KBM-7 (cell line): ENCODE data around the gene TMEM45A.
A peak's percentile ranks its signal among the peaks of the same experiment; 100 is the strongest.

Source experiments
- DNase-seq: peaks from one replicate; pipeline ENCODE4 v3.0.0-alpha.2; 2015
- in situ Hi-C: fragments of 300-500 bp; cut with MboI; formaldehyde crosslinking; loops from 2 replicates; pipeline ENCODE4 v1.14.3; 2020; ENCODE audit warnings: low sequenced_read_pairs, low pct_unique_long_range_greater_than_20kb, mixed read lengths

Gene TMEM45A

DNA sequence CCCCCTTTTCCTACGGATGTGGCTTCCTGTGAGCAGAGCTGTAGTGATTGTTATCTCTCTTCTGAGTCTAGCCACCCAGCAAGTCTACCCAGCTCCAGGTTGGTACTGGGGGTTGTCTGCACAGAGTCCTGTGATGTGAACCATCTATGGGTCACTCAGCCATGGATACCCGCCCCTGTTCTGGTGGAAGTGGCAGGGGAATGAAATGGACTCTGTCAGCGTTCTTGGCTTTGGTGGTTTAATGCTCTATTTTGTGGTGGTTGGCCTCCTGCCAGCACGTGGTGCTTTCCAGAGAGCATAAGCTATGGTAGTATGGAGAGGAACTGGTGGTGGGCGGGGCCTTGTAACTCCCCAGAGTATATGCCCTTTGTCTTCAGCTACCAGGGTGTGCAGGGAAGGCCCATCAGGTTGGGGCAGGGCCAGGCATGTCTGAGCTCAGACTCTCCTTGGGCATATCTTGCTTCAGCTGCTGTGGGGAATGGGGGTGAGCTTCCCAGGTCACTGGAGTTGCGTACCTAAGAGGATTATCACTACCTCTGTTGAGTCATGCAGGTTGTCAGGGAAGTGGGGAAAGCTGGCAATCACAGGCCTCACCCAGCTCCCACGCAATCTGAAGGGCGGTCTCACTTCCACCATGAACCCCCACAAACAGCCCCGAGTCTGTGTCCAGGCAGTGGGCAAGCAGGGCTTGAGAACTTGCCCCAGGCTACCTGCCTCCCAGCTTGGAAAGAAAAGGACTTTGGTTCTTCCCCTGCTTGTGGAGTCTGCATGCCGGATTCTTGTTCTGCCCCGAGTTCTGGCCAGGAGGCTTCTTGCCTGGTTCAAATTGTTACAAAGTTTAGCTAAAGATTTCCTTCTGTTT lies 108.0 kb downstream of the TMEM45A start:
- in situ Hi-C loops = no loop called here
- peak; percentile 44 for DNase-seq

DNA sequence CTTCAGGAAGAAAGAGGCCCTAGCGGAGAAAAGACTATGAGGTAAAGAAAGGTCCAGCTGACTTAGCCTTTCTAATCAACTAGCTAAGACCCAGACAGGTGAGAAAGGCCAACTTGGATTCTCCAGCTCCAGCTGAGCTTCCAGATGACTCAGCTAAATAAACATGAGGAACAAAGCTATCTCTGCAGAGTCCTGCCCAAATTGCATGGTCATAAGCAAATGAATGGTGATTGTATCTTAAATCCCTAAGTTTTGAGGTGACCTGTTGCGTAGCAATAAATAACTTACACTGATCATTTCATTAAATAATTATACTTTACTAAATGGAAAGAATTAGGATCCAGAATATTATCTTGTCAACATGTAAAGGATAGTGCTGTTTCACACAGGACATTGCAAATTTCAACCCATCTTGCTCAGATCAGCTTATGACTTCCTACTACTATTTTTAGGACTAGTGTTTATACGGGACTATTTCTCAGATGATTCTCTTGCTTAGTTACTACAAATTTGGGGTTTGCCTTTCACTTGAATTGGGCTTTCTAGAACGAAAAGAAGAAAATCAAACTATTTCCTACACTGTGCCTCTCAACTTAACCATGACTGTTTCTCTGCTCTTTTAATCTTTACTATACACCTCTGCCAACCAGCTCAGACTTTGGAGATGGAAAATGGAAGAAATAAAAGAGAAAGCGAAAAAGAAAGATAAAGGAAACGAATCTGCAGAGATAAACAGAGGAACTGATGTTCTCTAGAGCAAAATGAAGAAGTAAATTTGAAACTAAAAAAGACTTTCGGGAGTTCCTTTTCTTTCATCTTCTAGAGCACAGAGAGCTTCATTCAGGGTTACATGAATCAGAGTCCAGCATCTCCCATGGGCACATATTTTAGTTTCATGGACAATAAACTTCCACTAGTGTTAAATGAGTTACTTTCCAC lies 110.4 kb downstream of the TMEM45A start:
- DNase-seq = peak; percentile 11
- in situ Hi-C loops = no loop called here

DNA sequence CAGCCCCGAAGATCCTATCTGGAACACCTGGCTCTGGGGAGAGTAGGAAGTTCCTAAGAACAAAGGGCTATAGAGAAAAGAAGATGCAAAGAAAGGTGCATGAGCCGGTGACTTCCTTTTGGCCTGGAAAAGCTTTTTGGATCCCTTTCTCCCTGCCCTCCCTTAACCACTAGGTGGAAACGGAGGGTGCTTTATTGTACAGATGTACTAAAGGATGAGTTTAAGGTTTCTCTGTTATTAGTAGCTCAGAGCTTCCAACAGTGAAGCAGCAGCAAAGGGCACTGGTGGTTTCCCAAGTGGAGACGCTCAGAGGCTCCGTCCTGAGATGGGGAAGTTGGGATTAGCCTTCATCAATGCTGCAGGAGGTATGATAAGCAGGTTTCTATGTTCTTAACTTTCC lies 111.0 kb downstream of the TMEM45A start:
- in situ Hi-C loops = no loop called here
- DNase-seq = peak; percentile 41

DNA sequence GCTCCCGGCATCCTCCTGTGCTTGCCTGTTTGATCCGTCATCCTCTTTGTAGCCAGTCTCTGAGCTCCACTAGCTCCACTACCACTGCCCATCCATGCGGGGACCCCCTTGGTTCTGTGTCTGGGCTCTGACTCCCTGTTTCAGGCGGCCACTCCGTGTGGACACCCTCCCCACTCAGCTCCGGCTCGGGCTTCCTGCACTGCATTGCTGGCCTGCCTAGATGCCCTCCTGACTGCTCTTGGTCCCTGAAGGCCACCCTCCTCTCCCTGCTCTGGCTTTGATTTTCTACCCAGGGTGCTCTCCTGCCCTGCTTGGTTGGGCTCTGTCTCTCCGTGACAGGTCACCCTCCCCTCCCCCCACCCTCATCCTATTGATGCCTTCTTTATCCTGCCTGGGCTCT lies 112.9 kb downstream of the TMEM45A start:
- no peak for DNase-seq
- in situ Hi-C loops = no loop called here

DNA sequence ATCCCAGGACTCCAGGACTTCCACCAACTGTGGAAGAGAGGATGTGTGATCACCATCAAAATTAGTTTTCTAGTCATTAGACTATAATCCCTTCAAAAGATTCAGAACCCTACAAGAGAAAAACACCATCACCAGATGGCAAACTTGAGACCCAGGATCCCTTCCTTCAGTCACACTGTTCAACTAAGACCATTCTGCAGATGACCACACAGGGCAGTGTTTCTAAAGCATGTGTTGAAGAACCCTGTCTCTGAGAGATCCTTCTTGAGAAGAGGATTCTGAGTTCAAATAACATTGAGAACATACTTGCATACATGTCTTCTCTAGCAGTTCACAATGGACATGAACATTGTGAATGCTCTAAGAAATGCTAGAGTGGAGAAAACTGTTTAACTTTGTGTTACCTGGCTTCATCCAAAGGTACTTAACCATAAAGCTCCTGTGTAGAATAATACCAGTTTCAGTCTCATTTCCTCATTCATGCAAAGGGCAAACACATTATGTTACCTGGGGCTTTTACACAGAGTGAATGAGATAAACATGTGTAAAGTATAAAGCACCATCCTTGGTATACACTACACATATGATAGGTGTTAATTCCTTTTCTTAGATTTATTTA lies 114.6 kb downstream of the TMEM45A start:
- in situ Hi-C loops = no loop called here
- DNase-seq = no peak

DNA sequence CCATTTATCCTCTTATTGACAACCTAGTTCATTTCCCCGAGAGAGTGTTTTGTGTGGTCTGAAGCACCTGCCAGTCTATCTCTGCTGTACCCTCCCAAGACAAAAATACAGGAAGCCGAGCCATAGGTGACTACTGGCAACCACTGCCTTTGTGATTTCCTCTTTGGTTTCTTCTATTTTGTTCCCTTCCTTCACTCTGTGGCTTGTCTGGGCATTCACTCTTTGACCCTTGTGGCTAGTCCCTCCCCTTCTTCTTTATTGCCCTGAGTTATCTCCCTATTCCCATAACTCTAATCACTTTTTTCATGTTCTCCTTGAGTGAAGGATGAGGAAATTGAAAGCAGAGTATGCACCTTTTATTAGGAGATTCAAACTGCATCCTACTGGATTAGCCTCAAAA lies 116.9 kb downstream of the TMEM45A start, which contains the start of gene ADGRG7:
TSS of gene ADGRG7 (plus strand) at position 297 of the 400 bp plus-strand sequence. CDS start 256 bp downstream, outside the sequence.
- in situ Hi-C loops = no loop called here
- DNase-seq = peak; percentile 62

DNA sequence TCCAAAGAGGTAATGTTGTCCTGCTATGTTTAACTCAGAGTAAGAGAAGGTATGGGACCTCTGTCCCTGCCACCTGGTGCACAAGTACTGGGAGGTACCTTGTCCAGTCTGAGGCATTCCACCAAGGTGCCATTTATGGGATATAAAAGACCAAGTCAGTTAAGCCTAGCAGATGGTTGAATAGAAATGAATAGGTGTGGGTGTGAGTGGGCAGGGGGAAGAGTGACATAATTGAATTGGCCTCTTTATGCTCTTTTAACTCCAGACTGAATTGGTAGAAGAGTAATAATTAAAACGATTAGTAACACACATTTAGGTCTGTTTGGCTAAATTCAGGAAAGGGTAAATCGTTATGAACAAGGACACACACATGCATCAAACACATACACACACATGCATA lies 117.5 kb downstream of the TMEM45A start:
- in situ Hi-C loops = no loop called here
- DNase-seq = no peak

DNA sequence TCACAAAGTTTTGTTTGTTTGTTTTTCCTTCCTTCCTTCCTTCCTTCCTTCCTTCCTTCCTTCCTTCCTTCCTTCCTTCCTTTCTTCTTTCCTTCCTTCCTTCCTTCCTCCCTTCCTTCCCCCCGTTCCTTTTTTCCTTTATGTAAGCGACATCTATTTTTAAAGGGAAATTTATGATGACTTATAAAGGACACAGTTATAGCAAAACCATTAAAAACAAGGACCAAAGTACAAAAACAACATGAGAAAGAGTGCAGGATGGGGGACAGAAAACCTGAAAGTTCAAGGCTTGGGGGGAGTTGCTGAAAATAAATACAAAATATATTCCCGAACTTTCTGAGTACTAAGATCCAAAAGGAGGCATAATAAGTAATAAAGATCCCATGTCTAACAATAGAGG lies 118.8 kb downstream of the TMEM45A start:
- in situ Hi-C loops = no loop called here
- DNase-seq = no peak

DNA sequence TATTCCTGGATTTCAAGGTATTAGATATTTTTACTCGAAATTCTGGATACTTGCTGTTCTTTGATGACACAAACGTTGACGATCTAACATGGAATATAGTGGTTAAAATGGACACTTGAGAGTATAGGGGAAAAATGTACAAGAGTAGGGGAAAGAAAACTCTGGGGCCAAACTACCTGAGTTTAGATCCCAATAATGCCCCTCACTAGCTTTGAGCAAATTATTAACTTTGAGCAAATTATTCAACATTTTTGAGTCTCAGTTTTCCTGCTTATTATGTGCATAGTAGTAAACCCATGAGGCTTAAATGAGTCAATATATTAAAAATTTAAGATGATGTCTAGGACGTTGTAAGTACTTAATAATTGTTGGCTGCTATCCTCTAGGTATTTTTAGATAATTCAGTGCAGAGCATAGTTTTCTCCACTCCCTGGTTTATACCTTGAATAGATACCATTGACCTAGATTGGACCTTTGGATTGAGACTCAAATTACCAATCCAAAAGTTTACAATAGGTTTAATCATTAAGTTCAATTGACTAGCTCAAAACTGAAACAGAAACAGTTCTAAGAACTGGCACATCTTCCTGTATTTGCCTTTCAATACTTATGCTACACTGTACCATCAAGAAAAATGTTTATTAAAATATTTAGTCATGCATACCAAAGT lies 121.4 kb downstream of the TMEM45A start:
- in situ Hi-C loops = no loop called here
- DNase-seq = no peak

DNA sequence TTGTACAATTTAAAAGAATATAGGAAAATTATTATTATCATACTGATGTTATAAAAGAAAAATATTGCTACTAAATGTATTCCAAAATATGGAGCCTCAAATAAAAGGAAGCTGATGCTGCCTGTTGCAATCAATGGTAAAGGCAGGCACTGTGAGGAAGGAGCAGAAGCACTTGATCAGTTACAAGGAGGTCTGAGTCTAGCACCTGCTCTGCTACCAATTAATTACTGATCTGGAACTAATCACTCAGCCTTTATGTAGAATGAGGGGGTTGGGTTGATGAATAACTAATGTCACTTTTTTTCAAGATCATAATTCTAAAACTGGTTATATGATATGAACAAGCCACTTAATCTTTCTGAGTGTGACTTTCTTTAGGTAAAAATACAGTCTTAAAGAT lies 122.5 kb downstream of the TMEM45A start:
- in situ Hi-C loops = no loop called here
- DNase-seq = no peak

DNA sequence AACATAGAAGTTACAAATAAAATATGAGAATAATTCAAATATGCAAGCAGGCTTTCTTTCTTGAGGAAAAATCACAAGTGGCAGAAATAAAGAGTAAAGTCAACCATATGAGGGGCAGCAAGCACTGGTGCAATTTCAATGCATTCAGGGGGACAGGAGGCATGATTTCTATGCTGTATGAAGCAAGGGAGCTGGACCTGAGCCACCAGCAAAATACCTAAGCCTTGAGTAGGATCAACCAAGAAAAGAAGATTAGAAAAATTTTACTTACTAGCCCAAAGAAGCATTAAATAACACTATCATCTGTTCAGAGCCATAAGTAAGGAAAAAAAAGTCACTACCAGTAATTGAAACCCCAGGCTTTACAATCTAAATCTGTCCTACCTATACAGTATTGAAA lies 123.3 kb downstream of the TMEM45A start:
- in situ Hi-C loops = no loop called here
- no peak for DNase-seq

DNA sequence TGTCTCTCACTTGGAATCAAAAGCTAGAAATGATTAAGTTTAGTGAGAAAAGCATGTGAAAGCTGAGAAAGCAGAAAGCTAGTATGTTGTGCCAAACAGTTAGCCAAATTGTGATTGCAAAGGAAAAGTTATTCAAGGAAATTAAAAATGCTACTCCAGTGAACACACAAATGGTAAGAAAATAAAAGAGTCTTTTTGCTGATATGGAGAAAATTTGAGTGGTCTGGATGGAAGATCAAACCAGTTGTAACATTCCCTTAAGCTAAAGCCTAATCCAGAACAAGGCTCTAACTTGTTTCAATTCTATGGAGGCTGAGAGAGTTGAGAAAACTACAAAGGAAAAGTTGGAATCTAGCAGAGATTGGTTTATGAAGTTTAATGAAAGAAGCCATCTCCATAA lies 128.8 kb downstream of the TMEM45A start:
- no peak for DNase-seq
- in situ Hi-C loops = no loop called here
